ENCODE measurements around the gene PKLR. TPM values are rescaled to one million over a fixed set of nuclear protein-coding genes. Genes with fewer than 3 reads are reported as not detected.

The PKLR gene
- total RNA-seq = not detected

DNA sequence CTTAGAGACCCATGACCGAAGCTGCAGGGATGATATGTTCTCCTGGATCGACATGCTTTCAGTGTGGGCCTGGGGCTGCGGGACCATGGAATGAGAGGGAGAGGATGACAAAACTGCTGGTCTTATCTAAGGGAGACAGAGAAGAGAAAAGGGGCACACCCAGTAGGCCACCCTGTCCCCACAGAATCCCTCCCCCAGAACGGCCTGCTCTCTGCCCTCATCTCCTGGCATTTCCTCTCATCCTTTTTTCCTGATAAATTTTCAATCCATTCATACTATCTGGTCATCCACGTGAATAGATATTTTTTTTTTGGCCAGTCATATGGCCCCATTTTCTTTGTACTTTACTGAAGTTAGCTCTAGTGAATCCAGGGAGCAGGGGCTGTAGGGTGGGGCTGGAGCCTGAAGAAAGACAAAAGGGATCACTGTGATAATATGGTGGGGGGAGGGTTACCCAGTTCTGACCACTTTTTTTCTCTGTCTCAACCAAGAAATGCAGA is at the start of gene PKLR:
PKLR (minus strand) TSS at position 97 of the 500 bp plus-strand sequence; CDS start at position 54, 43 bp downstream.

DNA sequence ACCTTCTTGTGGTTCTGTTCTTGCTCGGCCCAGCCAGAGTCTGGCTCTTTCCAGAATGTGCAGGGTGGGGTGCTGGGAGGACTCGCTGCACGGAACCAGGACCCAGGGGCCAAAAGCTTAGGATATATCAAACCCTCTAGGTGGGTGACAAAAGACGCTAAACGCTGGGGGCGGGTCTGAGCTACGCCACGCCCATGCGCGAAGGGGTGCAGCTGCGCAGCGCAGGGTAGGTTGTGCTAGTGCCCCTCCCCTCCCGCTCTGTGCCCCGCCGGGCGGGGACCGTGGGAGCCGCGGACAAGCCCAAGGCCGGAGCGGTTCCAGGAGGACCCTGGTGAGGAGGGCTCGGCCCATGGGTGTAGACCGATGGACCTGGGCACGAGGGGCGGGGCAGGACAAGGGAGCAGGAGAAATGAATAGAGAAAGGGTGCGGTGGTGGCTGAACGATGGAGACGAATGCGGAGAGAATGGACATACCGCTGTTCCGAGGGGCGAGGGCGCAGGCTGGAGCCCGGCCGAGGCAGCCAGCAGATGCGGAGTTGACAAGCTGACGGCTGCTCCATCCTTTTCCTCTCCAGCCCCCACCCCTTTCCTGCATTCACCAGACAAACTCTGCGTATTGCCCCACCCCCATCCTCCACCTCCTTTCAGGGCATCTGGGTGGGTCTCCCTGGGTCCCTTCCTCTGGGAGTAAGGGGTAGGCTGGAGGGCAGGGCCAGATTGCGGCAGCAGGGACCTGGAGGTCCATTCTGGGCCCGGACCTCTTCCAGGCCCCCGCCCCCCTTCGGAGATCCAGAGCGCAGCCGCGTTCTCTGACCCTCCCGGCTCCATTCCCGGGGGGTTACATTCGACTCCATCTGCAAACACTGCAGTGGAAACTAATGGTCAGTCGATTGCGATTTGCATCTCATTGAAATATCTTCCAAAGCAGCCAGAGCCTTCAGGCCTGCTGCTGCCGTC is 19.7 kb upstream of the PKLR start, which contains the start of gene RUSC1:
RUSC1 (plus strand) TSS at position 234 of the 957 bp plus-strand sequence. CDS start 880 bp downstream, outside the sequence.

DNA sequence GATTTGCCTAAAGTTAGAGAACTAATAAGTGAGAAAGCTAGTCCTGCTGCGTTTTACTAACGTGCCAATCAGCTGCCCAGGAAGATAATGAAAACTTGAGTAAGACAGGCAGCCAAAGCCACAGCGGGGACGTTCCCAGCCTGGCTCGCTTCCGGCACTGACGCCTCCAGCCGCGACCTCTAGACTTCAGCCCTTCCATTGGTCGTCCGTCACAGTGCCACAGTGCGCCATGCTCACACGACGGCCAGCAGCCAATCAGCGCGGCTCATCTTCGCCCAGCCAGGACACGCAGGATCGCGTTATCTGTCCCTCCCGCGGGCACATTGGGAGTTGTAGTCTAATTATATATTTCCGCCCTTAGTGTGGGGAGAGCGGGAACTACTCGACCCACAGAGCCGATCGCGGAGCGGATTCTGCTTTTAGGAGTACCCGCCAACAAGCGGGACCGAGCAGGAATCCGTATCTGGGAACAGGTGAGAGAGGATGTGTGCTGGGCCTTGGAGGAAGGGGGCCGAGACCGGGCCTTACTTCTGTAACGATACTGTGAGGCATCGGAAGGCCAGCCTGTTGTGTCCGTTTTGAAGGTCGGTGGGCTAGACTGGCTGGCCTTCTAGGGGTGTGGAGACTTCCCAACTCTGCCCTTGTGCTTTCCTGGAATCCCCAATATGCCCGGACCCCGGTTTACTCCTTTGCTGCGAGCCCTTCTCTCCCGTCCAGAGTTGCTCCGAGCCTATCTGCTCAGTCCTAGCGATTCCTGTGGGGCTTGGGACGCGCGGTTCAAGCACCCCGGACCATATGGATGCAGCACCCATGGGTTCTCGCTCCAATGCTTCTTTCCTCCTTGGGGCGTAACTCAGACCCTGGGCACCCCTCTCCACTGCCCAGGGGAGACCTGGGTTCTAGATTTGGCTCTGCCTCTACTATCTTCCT is 7.5 kb upstream of the PKLR start, which contains the start of gene FDPS:
FDPS (plus strand) TSS at position 374 of the 930 bp plus-strand sequence. CDS start 924 bp downstream, outside the sequence.

DNA sequence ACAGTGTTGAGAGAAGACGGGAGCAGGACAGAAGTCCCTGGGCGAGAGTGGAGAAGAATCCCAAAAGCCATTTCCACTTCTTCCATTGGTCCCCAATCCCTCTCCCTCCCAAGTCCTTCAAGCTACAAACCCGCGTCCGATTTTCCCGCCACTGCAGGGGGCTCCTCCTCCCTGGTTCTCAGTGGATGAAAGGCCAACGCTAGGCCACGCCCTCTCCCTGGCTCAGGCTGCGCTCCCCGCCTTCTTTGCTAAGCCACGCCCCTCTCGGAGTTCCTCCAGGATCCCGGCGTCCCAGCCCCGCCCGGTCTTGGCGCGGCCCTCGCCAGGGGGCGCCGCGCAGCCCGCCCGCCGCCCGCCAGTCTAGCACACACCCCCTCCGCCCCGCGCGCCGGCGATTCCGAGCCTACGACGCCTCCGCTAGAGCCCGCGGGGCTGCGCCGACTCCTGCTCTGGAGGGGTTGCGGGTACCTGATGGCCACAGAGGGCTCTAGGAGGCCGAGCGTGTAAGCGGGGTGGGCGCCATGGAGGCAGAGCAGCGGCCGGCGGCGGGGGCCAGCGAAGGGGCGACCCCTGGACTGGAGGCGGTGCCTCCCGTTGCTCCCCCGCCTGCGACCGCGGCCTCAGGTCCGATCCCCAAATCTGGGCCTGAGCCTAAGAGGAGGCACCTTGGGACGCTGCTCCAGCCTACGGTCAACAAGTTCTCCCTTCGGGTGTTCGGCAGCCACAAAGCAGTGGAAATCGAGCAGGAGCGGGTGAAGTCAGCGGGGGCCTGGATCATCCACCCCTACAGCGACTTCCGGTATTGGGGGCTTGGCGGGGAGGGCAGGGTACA is 24.0 kb downstream of the PKLR start, which contains the start of gene HCN3:
HCN3 (plus strand) TSS at position 394 of the 832 bp plus-strand sequence; CDS start at position 522, 128 bp downstream.

DNA sequence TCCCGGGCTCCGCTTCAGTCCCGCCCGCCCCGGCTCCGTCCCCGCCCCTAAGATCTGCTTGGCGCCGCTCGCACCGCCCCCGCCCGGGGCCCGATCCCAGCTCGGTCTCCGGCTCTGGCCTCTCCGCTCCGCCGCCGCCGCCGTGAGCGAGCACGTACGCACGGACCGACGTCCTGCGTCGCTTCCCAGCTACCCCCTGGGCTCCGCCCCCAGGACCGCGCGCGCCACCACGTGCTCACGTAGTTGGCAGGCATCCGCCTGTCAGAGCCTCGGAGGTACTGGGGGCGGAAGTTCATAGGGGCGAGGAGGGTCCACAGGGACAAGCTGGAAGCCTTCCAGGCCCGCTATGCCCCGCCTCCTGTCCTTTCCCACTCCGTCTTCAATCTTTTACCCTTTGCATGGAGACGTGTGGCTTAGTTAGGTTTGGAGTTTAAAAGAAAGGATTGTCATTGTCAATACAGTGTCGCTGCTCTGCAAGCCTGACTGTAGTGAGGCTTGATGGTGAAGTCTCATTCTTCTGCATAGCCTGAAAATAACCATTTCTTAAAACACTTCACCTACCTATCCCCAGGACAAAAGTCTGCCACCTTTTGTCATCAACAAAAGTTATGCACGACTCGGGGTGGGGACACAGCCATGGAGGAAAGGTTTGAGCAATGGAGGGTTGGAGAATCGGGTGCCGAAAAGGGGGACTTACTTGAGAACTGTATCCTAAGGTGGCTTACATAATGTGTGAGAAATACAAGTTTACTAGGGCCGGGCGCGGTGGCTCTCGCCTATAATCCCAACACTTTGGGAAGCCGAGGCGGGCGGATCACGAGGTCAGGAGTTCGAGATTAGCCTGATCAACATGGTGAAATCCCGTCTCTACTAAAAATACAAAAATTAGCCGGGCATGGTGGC is 27.6 kb downstream of the PKLR start, which contains the start of gene CLK2:
CLK2 (minus strand) TSS at position 162 of the 903 bp plus-strand sequence. CDS start 2,527 bp downstream, outside the sequence.

DNA sequence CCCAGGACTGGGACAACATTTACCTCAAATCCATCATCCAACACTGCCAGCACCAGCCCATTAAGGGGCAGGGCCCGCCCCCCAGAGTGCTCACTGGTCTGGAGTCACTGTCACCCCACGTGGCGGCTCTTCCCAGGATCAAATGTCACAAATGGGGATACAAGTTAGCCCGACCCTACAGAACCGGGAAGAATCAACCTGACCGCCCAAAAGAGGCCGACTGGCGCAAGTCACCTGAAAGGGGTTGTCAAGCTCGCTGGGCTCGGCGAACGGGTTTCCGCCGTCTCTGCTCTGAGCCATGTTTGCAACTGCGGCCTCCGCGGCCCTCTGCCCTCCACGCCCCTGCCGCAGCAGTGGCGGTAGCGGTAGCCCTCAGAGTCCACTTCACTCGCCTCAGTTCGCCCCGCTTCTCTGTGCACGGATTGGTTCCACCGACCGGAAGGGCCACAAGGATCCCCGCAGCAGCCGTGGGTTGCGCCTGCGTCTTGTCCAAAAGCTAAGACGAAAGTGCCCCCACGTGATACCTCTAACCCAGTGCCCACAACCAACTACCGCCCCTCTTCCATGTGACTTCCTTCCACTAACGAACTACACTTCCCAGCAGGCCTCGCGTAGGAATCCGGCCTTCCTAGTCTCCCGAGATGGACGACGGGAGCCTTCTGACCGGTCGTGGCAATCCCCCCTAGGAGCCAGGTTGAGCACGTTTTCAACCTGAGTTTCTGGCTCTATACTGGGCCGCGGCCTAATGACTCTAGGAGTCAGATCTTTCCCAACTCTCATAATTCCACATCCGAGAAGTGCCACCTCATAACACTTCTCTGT is 39.2 kb downstream of the PKLR start, which contains the start of gene SCAMP3:
SCAMP3 (minus strand) TSS at position 509 of the 822 bp plus-strand sequence; CDS start at position 300, 209 bp downstream.

DNA sequence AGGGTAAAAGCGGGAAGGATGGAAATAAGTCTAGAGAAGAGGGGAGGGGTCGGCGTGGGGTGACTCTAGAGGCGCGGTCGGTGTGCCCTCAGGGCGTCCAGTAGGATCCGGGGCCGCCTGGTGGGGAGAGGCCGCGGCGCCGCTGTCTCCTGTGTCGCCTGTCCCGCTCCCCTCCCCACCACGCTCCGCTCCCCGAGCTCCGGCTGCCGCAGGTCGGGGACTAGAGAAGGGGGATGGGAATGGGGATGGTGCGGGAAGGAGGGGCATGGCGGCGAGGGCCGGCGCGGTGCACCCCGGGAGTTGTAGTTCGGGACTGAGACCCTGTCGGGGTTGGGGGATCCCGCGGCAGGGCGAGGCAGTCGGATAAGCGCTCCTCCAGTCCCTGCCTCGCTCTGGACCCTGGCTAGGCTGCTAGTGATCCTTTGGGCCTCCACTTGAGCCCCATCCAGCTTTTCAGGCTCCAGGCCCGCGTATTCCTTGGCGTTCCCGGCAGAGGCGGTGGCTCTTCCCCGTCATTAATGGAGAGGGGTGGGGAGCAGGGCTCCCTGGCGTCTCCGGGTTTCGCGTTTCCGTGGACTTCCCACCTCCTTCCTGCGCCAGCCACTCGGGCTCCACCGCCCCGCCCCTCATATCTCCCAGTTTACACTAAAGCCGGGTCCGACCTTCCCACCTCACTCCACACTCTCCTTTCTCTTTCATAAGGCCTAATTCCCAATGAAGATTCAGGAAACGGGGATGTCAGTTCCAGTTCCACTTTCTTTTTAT is 45.8 kb downstream of the PKLR start, which contains the start of gene ENTREP3:
ENTREP3 (minus strand) TSS at position 241 of the 765 bp plus-strand sequence. CDS start 606 bp downstream, outside the sequence.

Small RNA genes lying within 50 kb of the gene (microRNA-seq; reads per million reads assigned to microRNA genes)
- gene MIR555 (ENCODE audit: borderline microRNAs expressed, borderline replicate concordance) = not detected

Other genes starting within 250 kb of the PKLR start
- gene EFNA4, start 237.7 kb downstream of the PKLR start, total RNA-seq = 1 to 10 TPM; 9.0 to 9.6 TPM
- gene EFNA3, start 222.6 kb downstream of the PKLR start, total RNA-seq = 1 to 10 TPM; 4.1 to 4.2 TPM
- under 1 TPM; 0.25 to 0.26 TPM for gene EFNA1, start 173.6 kb downstream of the PKLR start, total RNA-seq
- 10 to 100 TPM; 44.1 to 49.0 TPM for gene SLC50A1, start 165.6 kb downstream of the PKLR start, total RNA-seq
- gene DPM3, start 160.9 kb downstream of the PKLR start, total RNA-seq = 10 to 100 TPM; 60.3 to 66.8 TPM
- gene KRTCAP2, start 128.1 kb downstream of the PKLR start, total RNA-seq = 100 to 1,000 TPM; 173 to 190 TPM
- 10 to 100 TPM; 16.4 to 19.1 TPM for gene TRIM46, start 127.6 kb downstream of the PKLR start, total RNA-seq
- 10 to 100 TPM; 28.2 to 31.5 TPM for gene THBS3, start 93.5 kb downstream of the PKLR start, total RNA-seq
- 10 to 100 TPM; 30.3 to 30.6 TPM for gene MTX1, start 92.7 kb downstream of the PKLR start, total RNA-seq
- gene ENTREP3, start 46.0 kb downstream of the PKLR start, total RNA-seq = 10 to 100 TPM; 21.1 to 23.2 TPM
- gene SCAMP3, start 39.1 kb downstream of the PKLR start, total RNA-seq = 10 to 100 TPM; 83.3 to 85.5 TPM
- gene CLK2, start 27.9 kb downstream of the PKLR start, total RNA-seq = 100 to 1,000 TPM; 100 to 104 TPM
- gene HCN3, start 24.0 kb downstream of the PKLR start, total RNA-seq = 1 to 10 TPM; 4.3 TPM
- gene FDPS, start 7.4 kb upstream of the PKLR start, total RNA-seq = 100 to 1,000 TPM; 277 to 292 TPM
- 10 to 100 TPM; 22.4 to 24.5 TPM for gene RUSC1, start 19.5 kb upstream of the PKLR start, total RNA-seq